Measurements from ENCODE around the gene NEK2. TPM values are rescaled to one million over a fixed set of nuclear protein-coding genes. Genes with fewer than 3 reads are reported as not detected.

The NEK2 gene
- total RNA-seq, 1 experiment from 2014 or later = 60.5 TPM

- Histone ChIP-seq H3K4me1 (replicated peaks; ENCODE audit: insufficient read depth) (peaks cover 8% of the 10 kb centered on the region), H3K4me3 (no peak overlapping the region), H4K20me1 (ENCODE audit: insufficient read depth) (no peaks in the 10 kb centered on the region), H3K79me2 (ENCODE audit: low read depth) (no peaks in the 10 kb centered on the region), H3K9me2 (ENCODE audit: insufficient read depth) (no peaks in the 10 kb centered on the region), H3K36me3 (ENCODE audit: low read depth) (no peaks in the 10 kb centered on the region), H3K4me2 (no peak overlapping the region), H3K27ac (no peak overlapping the region), H3K27me3 (ENCODE audit: insufficient read depth, low read depth) (no peaks in the 10 kb centered on the region), H3K9me3 (ENCODE audit: insufficient read depth, low read depth) (no peaks in the 10 kb centered on the region), H2AFZ (no peak overlapping the region), H3F3A (ENCODE audit: insufficient read depth, low read depth) (peaks cover 5% of the 10 kb centered on the region; the same call in 1 of the 2 replicates)
- POLR2A ChIA-PET (ENCODE audit: unreplicated experiment) = no interaction called here
- no peak for TF ChIP-seq EZH2 (IDR thresholded peaks at IDR 0.05; ENCODE audit: low read depth)
- TF ChIP-seq, protein P1, sequence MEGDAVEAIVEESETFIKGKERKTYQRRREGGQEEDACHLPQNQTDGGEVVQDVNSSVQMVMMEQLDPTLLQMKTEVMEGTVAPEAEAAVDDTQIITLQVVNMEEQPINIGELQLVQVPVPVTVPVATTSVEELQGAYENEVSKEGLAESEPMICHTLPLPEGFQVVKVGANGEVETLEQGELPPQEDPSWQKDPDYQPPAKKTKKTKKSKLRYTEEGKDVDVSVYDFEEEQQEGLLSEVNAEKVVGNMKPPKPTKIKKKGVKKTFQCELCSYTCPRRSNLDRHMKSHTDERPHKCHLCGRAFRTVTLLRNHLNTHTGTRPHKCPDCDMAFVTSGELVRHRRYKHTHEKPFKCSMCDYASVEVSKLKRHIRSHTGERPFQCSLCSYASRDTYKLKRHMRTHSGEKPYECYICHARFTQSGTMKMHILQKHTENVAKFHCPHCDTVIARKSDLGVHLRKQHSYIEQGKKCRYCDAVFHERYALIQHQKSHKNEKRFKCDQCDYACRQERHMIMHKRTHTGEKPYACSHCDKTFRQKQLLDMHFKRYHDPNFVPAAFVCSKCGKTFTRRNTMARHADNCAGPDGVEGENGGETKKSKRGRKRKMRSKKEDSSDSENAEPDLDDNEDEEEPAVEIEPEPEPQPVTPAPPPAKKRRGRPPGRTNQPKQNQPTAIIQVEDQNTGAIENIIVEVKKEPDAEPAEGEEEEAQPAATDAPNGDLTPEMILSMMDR (conservative IDR thresholded peaks at IDR 0.05) = no peak
- CTCF ChIA-PET = no interaction called here
- BruUV-seq (replicated peaks) = no TSS peak
- intact Hi-C loops (cut with micrococcal nuclease; ENCODE audit: unreplicated experiment) = no loop called here
- DNase-seq = no peak
These were observed 35.3 kb upstream of the NEK2 start for GRCh38 chr1:211710566-211711314.

DNA sequence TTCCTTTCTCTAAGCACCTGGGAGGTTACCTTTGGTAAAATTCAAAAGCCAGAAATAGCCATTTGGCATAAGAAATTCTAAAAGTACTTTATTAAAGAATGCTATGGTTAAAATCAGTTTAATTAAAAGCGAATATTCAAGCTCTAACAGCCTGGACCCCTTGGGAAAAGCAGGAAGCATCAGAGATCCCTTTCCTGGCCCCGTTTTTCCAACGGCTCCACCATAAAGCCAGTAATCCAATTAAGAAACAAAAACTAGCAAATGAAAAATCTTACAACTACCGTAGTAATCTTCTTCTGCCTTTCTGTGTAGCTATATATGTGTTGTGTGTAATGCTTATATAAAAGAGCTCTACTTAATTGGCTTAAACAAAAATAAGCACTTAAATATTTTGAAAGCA is 33.5 kb upstream of the NEK2 start:
- CTCF ChIA-PET = no interaction called here
- H3K9me3 ChIP-seq (ENCODE audit: insufficient read depth, low read depth) = no peaks in the 10 kb centered on the region
- no TSS peak for BruUV-seq (replicated peaks)
- peaks cover 26% of the 10 kb centered on the region for H3K4me1 ChIP-seq (replicated peaks; ENCODE audit: insufficient read depth)
- H3K79me2 ChIP-seq (ENCODE audit: low read depth) = no peaks in the 10 kb centered on the region
- H3K27me3 ChIP-seq (ENCODE audit: insufficient read depth, low read depth) = no peaks in the 10 kb centered on the region
- POLR2A ChIA-PET (ENCODE audit: unreplicated experiment) = no interaction called here
- H3F3A ChIP-seq (ENCODE audit: insufficient read depth, low read depth) = peaks cover 17% of the 10 kb centered on the region
- no peaks in the 10 kb centered on the region for H3K9me2 ChIP-seq (ENCODE audit: insufficient read depth)
- H3K36me3 ChIP-seq (ENCODE audit: low read depth) = no peaks in the 10 kb centered on the region
- DNase-seq = no peak
- no peak overlapping the region for H3K4me2 ChIP-seq
- TF ChIP-seq, protein P1 (conservative IDR thresholded peaks at IDR 0.05) = no peak
- no peak for TF ChIP-seq EZH2 (IDR thresholded peaks at IDR 0.05; ENCODE audit: low read depth)
- H3K4me3 ChIP-seq = no peak overlapping the region
- intact Hi-C loops (cut with micrococcal nuclease; ENCODE audit: unreplicated experiment) = loop anchor here (10.0 kb wide), 1 partner anchor 66 kb away; no protein-coding TSS in a partner anchor
- H4K20me1 ChIP-seq (ENCODE audit: insufficient read depth) = no peaks in the 10 kb centered on the region
- no peak overlapping the region for H3K27ac ChIP-seq
- H2AFZ ChIP-seq = no peak overlapping the region

GRCh38 chr1:211708006-211708405 is 32.6 kb upstream of the NEK2 start:
- no peak for DNase-seq
- Histone ChIP-seq H3K79me2 (ENCODE audit: low read depth) (no peaks in the 10 kb centered on the region), H3K4me3 (no peak overlapping the region), H3F3A (ENCODE audit: insufficient read depth, low read depth) (peaks cover 17% of the 10 kb centered on the region), H3K36me3 (ENCODE audit: low read depth) (no peaks in the 10 kb centered on the region), H3K4me1 (replicated peaks; ENCODE audit: insufficient read depth) (peaks cover 26% of the 10 kb centered on the region), H3K27ac (no peak overlapping the region), H3K9me3 (ENCODE audit: insufficient read depth, low read depth) (no peaks in the 10 kb centered on the region), H2AFZ (no peak overlapping the region), H3K9me2 (ENCODE audit: insufficient read depth) (no peaks in the 10 kb centered on the region), H4K20me1 (ENCODE audit: insufficient read depth) (no peaks in the 10 kb centered on the region), H3K4me2 (no peak overlapping the region), H3K27me3 (ENCODE audit: insufficient read depth, low read depth) (no peaks in the 10 kb centered on the region)
- TF ChIP-seq EZH2 (IDR thresholded peaks at IDR 0.05; ENCODE audit: low read depth) = no peak
- TF ChIP-seq, protein P1 (conservative IDR thresholded peaks at IDR 0.05) = no peak
- intact Hi-C loops (cut with micrococcal nuclease; ENCODE audit: unreplicated experiment) = loop anchor here (10.0 kb wide), 1 partner anchor 67 kb away; no protein-coding TSS in a partner anchor
- CTCF ChIA-PET = interaction anchor here (0.6 kb wide), 1 partner anchor 232 kb away, joined by 3 read pairs; no protein-coding TSS in a partner anchor
- POLR2A ChIA-PET (ENCODE audit: unreplicated experiment) = no interaction called here
- no TSS peak for BruUV-seq (replicated peaks)

Measured in PC-9 (cell line).